HepG2 (cell line): ENCODE measurements around the gene LZTS2. TPM values are rescaled to one million over a fixed set of nuclear protein-coding genes. Genes with fewer than 3 reads are reported as not detected.

Experiments used
- ATM ChIP-seq: fragments of 450-650 bp; IDR thresholded peaks from 2 replicates; pipeline ENCODE4 v1.7.1; 2017; ENCODE audit warnings: mild to moderate bottlenecking, borderline replicate concordance
- CBFB ChIP-seq: sonication (generic); formaldehyde crosslinking; IDR thresholded peaks from 2 replicates; pipeline ENCODE4 v1.4.0; 2020; ENCODE audit warnings: missing genetic modification reagents
- ELF4 ChIP-seq: sonication (generic); formaldehyde crosslinking; IDR thresholded peaks from 2 replicates; pipeline ENCODE4 v1.5.0; 2020; ENCODE audit warnings: missing genetic modification reagents, mild to moderate bottlenecking, moderate library complexity, borderline replicate concordance
- HDAC6 ChIP-seq: fragments of 200-600 bp; sonication (generic); IDR thresholded peaks from 2 replicates; pipeline ENCODE4 v1.7.0; 2017; ENCODE audit warnings: mild to moderate bottlenecking, antibody characterized with exemption, low read length, low read depth
- MED1 ChIP-seq: sonication (generic); formaldehyde crosslinking; IDR thresholded peaks from 2 replicates; pipeline ENCODE4 v1.4.0; 2020; ENCODE audit warnings: missing genetic modification reagents
- RELA ChIP-seq: sonication (generic); formaldehyde crosslinking; IDR thresholded peaks from 2 replicates; pipeline ENCODE4 v1.4.0; 2020; ENCODE audit warnings: missing genetic modification reagents
- SNRNP70 ChIP-seq: fragments of 200-400 bp; formaldehyde crosslinking; IDR thresholded peaks from 2 replicates; pipeline ENCODE4 v1.6.1; 2017; ENCODE audit warnings: mild to moderate bottlenecking, low read depth, low read length, moderate library complexity
- SP1 ChIP-seq, 2 experiments: fragments of 450-650 bp in 1 of 2; sonication (generic) in 1 of 2; formaldehyde crosslinking in 1 of 2; IDR thresholded peaks; 2 replicates each; pipeline versions ENCODE4 v1.4.0 to v1.6.1; 2016 to 2020; ENCODE audit warnings: missing genetic modification reagents in 1 of 2
- SRSF4 ChIP-seq: fragments of 200-400 bp; formaldehyde crosslinking; IDR thresholded peaks from one replicate; pipeline ENCODE4 v1.6.1; 2018; ENCODE audit warnings: mild to moderate bottlenecking, low read depth, low read length, moderate library complexity; ENCODE audit not compliant: poor library complexity, severe bottlenecking
- ZBTB3 ChIP-seq: sonication (generic); formaldehyde crosslinking; IDR thresholded peaks from 2 replicates; pipeline ENCODE4 v1.4.0; 2020; ENCODE audit warnings: low read depth, mild to moderate bottlenecking, moderate library complexity, missing genetic modification reagents, borderline replicate concordance
- ZBTB42 ChIP-seq: sonication (generic); formaldehyde crosslinking; IDR thresholded peaks from 2 replicates; pipeline ENCODE4 v1.5.0; 2020; ENCODE audit warnings: mild to moderate bottlenecking, missing genetic modification reagents
- ZNF225 ChIP-seq: sonication (generic); formaldehyde crosslinking; IDR thresholded peaks from 2 replicates; pipeline ENCODE4 v1.4.0; 2020; ENCODE audit warnings: mild to moderate bottlenecking, missing genetic modification reagents
- ZNF607 ChIP-seq: sonication (generic); formaldehyde crosslinking; IDR thresholded peaks from 2 replicates; pipeline ENCODE4 v1.5.1; 2020; ENCODE audit warnings: missing genetic modification reagents, mild to moderate bottlenecking, borderline replicate concordance
- ZNF616 ChIP-seq: sonication (generic); formaldehyde crosslinking; IDR thresholded peaks from 2 replicates; pipeline ENCODE4 v1.5.0; 2020; ENCODE audit warnings: low read depth, mild to moderate bottlenecking, missing genetic modification reagents
- ZNF773 ChIP-seq: sonication (generic); formaldehyde crosslinking; IDR thresholded peaks from 2 replicates; pipeline ENCODE4 v1.4.0; 2020; ENCODE audit warnings: missing genetic modification reagents, borderline replicate concordance
- ZNF878 ChIP-seq: sonication (generic); formaldehyde crosslinking; IDR thresholded peaks from 2 replicates; pipeline ENCODE4 v1.8.1; 2023; ENCODE audit warnings: mild to moderate bottlenecking, missing genetic modification reagents, moderate library complexity
- polyA plus RNA-seq, 8 experiments: library from polyadenylated mRNA; depleted of rRNA in 3 of 8; stranded (reverse) in 7 of 8; unstranded in 1 of 8; fragments of >200 nt; fragmentation: Illumina TruSeq in 4 of 8; extraction: Trizol in 4 of 8; gene quantifications; 2 replicates each; pipeline versions ENCODE4 v1.2.1 to v1.2.3, GENCODE V29; 2011 to 2016; ENCODE audit warnings: low read depth in 4 of 8, missing spikeins in 1 of 8, mixed read lengths in 1 of 8; ENCODE audit not compliant: insufficient read depth in 1 of 8
- total RNA-seq, 5 experiments: library from RNA; depleted of rRNA; stranded (reverse); fragments of >200 nt; fragmentation: Illumina TruSeq; extraction: Trizol; gene quantifications; 2 replicates each; pipeline ENCODE4 v1.2.3, GENCODE V29; 2016; ENCODE audit warnings: low read depth in 1 of 5
- TF ChIP-seq, protein P1 (sequence below): sonication (generic); formaldehyde crosslinking; IDR thresholded peaks from 2 replicates; pipeline ENCODE4 v1.4.0; 2020; ENCODE audit warnings: missing genetic modification reagents, borderline replicate concordance
- TF ChIP-seq, protein P2 (sequence below): sonication (generic); formaldehyde crosslinking; IDR thresholded peaks from 2 replicates; pipeline ENCODE4 v1.4.0; 2020; ENCODE audit warnings: missing genetic modification reagents
- TF ChIP-seq, protein P3 (sequence below): sonication (generic); formaldehyde crosslinking; IDR thresholded peaks from 2 replicates; pipeline ENCODE4 v1.8.0; 2022; ENCODE audit warnings: mild to moderate bottlenecking, missing genetic modification reagents, moderate library complexity
- TF ChIP-seq, protein P4 (sequence below): sonication (generic); formaldehyde crosslinking; IDR thresholded peaks from 2 replicates; pipeline ENCODE4 v1.5.0; 2020; ENCODE audit warnings: missing genetic modification reagents
- TF ChIP-seq, protein P5 (sequence below): sonication (generic); formaldehyde crosslinking; IDR thresholded peaks from 2 replicates; pipeline ENCODE4 v1.5.0; 2020; ENCODE audit warnings: mild to moderate bottlenecking, missing genetic modification reagents

LZTS2 gene
- total and polyA plus RNA-seq, 2 of the 13 experiments (the other 11 are each of a cell fraction or from before 2014, with no cell fraction given), result 43.6 to 65.6 TPM

DNA sequence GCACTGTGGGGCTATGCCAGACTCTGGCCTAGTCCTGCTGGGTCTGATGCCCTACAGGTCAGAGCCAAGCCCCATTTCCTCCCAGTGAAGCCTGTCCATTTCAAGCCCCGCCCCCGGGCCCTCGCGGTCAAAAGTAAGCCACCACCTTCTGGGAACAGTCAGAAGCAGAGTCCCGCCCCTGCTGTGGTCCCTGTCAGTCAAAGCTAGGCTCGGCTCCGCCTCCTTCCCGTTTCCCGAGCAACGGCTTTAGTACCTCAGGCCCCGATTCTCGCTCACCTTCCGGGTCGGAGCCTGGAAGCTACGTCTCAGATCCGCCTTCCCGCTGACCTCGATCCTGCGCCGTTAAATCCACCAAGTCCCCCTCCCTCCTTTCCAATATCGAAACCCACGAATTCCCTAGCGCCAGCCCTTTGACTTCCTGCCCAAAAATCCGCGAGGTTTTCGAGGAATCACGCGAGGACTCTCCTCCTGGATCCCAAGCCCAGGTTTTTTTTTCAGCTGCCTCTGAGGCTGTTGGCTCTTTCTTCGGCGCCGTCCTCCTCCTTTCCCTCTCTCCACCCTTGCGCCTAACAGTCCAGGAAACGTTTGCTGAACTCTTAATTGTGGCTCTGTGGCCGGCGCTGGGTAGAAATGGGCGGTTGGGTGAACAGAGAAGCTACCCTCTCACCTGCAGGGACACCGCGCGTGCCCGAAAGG is 43.2 kb downstream of the LZTS2 start (continued):
- TF ChIP-seq RELA (no peak), ATM (no peak), ZBTB42 (CRISPR knock-in tag) (no peak), CBFB (CRISPR knock-in tag) (no peak), SNRNP70 (no peak), ZNF225 (CRISPR knock-in tag) (no peak), SP1 (IDR thresholded peaks at IDR 0.05) (no peak), SP1 (CRISPR knock-in tag; IDR thresholded peaks at IDR 0.05) (peak; percentile 62), MED1 (CRISPR knock-in tag) (no peak), ZNF607 (CRISPR knock-in tag) (peak; percentile 60; the same call in 1 of the 2 replicates), HDAC6 (no peak), ZNF773 (no peak), ELF4 (CRISPR knock-in tag) (no peak), SRSF4 (no peak), ZBTB3 (no peak), ZNF878 (CRISPR knock-in tag) (peak; percentile 63; the same call in 1 of the 2 replicates), ZNF616 (CRISPR knock-in tag) (no peak)
- TF ChIP-seq, protein P1, sequence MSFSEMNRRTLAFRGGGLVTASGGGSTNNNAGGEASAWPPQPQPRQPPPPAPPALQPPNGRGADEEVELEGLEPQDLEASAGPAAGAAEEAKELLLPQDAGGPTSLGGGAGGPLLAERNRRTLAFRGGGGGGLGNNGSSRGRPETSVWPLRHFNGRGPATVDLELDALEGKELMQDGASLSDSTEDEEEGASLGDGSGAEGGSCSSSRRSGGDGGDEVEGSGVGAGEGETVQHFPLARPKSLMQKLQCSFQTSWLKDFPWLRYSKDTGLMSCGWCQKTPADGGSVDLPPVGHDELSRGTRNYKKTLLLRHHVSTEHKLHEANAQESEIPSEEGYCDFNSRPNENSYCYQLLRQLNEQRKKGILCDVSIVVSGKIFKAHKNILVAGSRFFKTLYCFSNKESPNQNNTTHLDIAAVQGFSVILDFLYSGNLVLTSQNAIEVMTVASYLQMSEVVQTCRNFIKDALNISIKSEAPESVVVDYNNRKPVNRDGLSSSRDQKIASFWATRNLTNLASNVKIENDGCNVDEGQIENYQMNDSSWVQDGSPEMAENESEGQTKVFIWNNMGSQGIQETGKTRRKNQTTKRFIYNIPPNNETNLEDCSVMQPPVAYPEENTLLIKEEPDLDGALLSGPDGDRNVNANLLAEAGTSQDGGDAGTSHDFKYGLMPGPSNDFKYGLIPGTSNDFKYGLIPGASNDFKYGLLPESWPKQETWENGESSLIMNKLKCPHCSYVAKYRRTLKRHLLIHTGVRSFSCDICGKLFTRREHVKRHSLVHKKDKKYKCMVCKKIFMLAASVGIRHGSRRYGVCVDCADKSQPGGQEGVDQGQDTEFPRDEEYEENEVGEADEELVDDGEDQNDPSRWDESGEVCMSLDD (CRISPR knock-in tag), result no peak
- TF ChIP-seq, protein P2, sequence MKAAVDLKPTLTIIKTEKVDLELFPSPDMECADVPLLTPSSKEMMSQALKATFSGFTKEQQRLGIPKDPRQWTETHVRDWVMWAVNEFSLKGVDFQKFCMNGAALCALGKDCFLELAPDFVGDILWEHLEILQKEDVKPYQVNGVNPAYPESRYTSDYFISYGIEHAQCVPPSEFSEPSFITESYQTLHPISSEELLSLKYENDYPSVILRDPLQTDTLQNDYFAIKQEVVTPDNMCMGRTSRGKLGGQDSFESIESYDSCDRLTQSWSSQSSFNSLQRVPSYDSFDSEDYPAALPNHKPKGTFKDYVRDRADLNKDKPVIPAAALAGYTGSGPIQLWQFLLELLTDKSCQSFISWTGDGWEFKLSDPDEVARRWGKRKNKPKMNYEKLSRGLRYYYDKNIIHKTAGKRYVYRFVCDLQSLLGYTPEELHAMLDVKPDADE, result no peak
- TF ChIP-seq, protein P3, sequence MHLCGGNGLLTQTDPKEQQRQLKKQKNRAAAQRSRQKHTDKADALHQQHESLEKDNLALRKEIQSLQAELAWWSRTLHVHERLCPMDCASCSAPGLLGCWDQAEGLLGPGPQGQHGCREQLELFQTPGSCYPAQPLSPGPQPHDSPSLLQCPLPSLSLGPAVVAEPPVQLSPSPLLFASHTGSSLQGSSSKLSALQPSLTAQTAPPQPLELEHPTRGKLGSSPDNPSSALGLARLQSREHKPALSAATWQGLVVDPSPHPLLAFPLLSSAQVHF (CRISPR knock-in tag), result no peak
- TF ChIP-seq, protein P4, sequence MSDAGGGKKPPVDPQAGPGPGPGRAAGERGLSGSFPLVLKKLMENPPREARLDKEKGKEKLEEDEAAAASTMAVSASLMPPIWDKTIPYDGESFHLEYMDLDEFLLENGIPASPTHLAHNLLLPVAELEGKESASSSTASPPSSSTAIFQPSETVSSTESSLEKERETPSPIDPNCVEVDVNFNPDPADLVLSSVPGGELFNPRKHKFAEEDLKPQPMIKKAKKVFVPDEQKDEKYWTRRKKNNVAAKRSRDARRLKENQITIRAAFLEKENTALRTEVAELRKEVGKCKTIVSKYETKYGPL (CRISPR knock-in tag), result no peak
- TF ChIP-seq, protein P5, sequence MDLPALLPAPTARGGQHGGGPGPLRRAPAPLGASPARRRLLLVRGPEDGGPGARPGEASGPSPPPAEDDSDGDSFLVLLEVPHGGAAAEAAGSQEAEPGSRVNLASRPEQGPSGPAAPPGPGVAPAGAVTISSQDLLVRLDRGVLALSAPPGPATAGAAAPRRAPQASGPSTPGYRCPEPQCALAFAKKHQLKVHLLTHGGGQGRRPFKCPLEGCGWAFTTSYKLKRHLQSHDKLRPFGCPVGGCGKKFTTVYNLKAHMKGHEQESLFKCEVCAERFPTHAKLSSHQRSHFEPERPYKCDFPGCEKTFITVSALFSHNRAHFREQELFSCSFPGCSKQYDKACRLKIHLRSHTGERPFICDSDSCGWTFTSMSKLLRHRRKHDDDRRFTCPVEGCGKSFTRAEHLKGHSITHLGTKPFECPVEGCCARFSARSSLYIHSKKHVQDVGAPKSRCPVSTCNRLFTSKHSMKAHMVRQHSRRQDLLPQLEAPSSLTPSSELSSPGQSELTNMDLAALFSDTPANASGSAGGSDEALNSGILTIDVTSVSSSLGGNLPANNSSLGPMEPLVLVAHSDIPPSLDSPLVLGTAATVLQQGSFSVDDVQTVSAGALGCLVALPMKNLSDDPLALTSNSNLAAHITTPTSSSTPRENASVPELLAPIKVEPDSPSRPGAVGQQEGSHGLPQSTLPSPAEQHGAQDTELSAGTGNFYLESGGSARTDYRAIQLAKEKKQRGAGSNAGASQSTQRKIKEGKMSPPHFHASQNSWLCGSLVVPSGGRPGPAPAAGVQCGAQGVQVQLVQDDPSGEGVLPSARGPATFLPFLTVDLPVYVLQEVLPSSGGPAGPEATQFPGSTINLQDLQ (CRISPR knock-in tag), result no peak
